Mucosa of descending colon (tissue), 3 donors: ENCODE data around the gene ID2. TPM values are rescaled to one million over a fixed set of nuclear protein-coding genes. Genes with fewer than 3 reads are reported as not detected.
A peak's percentile ranks its signal among the peaks of the same experiment; 100 is the strongest.

ENCODE experiments used
- ATAC-seq: fragments of 200-7000 bp; cut with Tn5 transposase; one replicate; pipeline ENCODE4 v1.9.1; 2020; ENCODE audit warnings: mild to moderate bottlenecking, moderate library complexity
- DNase-seq, 3 donors: peaks; one replicate each; pipeline ENCODE4 v3.0.0-alpha.2; 2020
- H3K36me3 ChIP-seq: fragments of 200-600 bp; one replicate; pipeline ENCODE4 v1.8.0; 2021; ENCODE audit warnings: low read depth, mild to moderate bottlenecking
- H3K4me1 ChIP-seq: fragments of 200-600 bp; one replicate; pipeline ENCODE4 v1.8.0; 2021; ENCODE audit warnings: low read depth, mild to moderate bottlenecking
- H3K4me3 ChIP-seq: fragments of 200-600 bp; one replicate; pipeline ENCODE4 v1.8.0; 2021; ENCODE audit warnings: mild to moderate bottlenecking
- H3K9me3 ChIP-seq: fragments of 200-600 bp; one replicate; pipeline ENCODE4 v1.8.0; 2021; ENCODE audit warnings: mild to moderate bottlenecking
- CTCF ChIP-seq: fragments of 200-600 bp; IDR thresholded peaks from one replicate; pipeline ENCODE4 v1.8.0; 2022; ENCODE audit warnings: antibody characterized with exemption, mild to moderate bottlenecking
- intact Hi-C, 2 donors: fragments of 100-400 bp; cut with DNase I in 1 of 2; cut with micrococcal nuclease in 1 of 2; formaldehyde crosslinking; loops; one replicate each; pipeline versions ENCODE4 v1.11.0 to v1.11.1; 2022; cut with DNase I, micrococcal nuclease
- long read RNA-seq, 2 donors: library from polyadenylated mRNA; unstranded; transcript quantifications; one replicate each; pipeline ENCODE4 v2.0.0, GENCODE V29; 2019 to 2021
- total RNA-seq, 3 donors: library from RNA; stranded (reverse); fragmentation: NEBNext Ultra II Directional in 2 of 3; extraction: Animal tissue kit (Norgen Biotek cat#: 25700) in 2 of 3; gene quantifications; one replicate each; pipeline versions ENCODE4 v1.2.1 to v1.2.4, GENCODE V29; 2021 to 2023
- donor health status: DM: no; HTN: no; CAD: no; lungs with moderate emphysema.
- donor health status: DM: no; HTN: no; CAD: no.
- donor health status: DM: no; HTN: yes; CAD: no.

ID2 gene
- 100 to 1,000 TPM in 2 of 3 donors, 10 to 100 TPM in 1; 97.4 to 190 (median 170) TPM for total RNA-seq
- long read RNA-seq, donor 1, transcript ID2-203 (3 exons, 1,362 nt), result major isoform, 94 of 105 reads
- long read RNA-seq, donor 1, partial matches to known transcripts, result 0 of 105 reads
- long read RNA-seq, donor 1, other reads (novel, unspliced or antisense), result 11 of 105 reads
- long read RNA-seq, donor 2, transcript ID2-203 (3 exons, 1,362 nt), result major isoform, 40 of 47 reads
- long read RNA-seq, donor 2, partial matches to known transcripts, result 3 of 47 reads
- long read RNA-seq, donor 2, other reads (novel, unspliced or antisense), result 3 of 47 reads

GRCh38 chr2:8681786-8682692, at the start of gene ID2:
TSS of gene ID2 (plus strand) at chr2:8682056. CDS start at chr2:8682166, 110 bp downstream.
- H3K36me3 ChIP-seq, result no peaks in the 10 kb centered on the region
- DNase-seq, result peak; percentile 100
- no peak for TF ChIP-seq CTCF
- intact Hi-C loops, result loop anchor here (5.0 to 10.0 kb wide), 3 partner anchors 55 to 1257 kb away; no protein-coding TSS in a partner anchor
- ATAC-seq, result peak; percentile 76
- peak within 1 kb of the TSS; percentile 52 for H3K4me3 ChIP-seq
- H3K9me3 ChIP-seq, result no peaks in the 10 kb centered on the region
- H3K4me1 ChIP-seq, result peaks cover 13% of the 10 kb centered on the region

GRCh38 chr2:8632755-8633154, 49.1 kb upstream of the ID2 start:
- peak in 1 of 3 donors; percentile 38 for DNase-seq
- intact Hi-C loops, result no loop called here
- Histone ChIP-seq H3K4me3 (no peak overlapping the region), H3K4me1 (peaks cover 10% of the 10 kb centered on the region), H3K36me3 (no peaks in the 10 kb centered on the region), H3K9me3 (no peaks in the 10 kb centered on the region)
- TF ChIP-seq CTCF, result no peak
- ATAC-seq, result no peak

- Histone ChIP-seq H3K4me3 (no peak overlapping the region), H3K36me3 (no peaks in the 10 kb centered on the region), H3K9me3 (no peaks in the 10 kb centered on the region), H3K4me1 (peaks cover 5% of the 10 kb centered on the region)
- DNase-seq, result peak in 1 of 3 donors; percentile 23
- intact Hi-C loops, result no loop called here
- ATAC-seq, result no peak
- TF ChIP-seq CTCF, result no peak
Observed at GRCh38 chr2:8633186-8633734, 48.6 kb upstream of the ID2 start.

GRCh38 chr2:8633735-8634313, 48.0 kb upstream of the ID2 start:
- Histone ChIP-seq H3K4me3 (no peak overlapping the region), H3K4me1 (no peaks in the 10 kb centered on the region), H3K36me3 (no peaks in the 10 kb centered on the region), H3K9me3 (no peaks in the 10 kb centered on the region)
- peak; percentile 55 for ATAC-seq
- intact Hi-C loops, result no loop called here
- DNase-seq, result peak in 1 of 3 donors; percentile 37
- no peak for TF ChIP-seq CTCF

GRCh38 chr2:8634466-8635172, 47.2 kb upstream of the ID2 start:
- no peak for ATAC-seq
- Histone ChIP-seq H3K36me3 (no peaks in the 10 kb centered on the region), H3K9me3 (no peaks in the 10 kb centered on the region), H3K4me1 (no peaks in the 10 kb centered on the region), H3K4me3 (no peak overlapping the region)
- intact Hi-C loops, result no loop called here
- no peak for TF ChIP-seq CTCF
- DNase-seq, result peak in 1 of 3 donors; percentile 41
